ENCODE measurements around the gene AKR1C8. TPM values are rescaled to one million over a fixed set of nuclear protein-coding genes. Genes with fewer than 3 reads are reported as not detected.

Gene AKR1C8
- total RNA-seq, 4 donors from 2014 or later = not detected

DNA sequence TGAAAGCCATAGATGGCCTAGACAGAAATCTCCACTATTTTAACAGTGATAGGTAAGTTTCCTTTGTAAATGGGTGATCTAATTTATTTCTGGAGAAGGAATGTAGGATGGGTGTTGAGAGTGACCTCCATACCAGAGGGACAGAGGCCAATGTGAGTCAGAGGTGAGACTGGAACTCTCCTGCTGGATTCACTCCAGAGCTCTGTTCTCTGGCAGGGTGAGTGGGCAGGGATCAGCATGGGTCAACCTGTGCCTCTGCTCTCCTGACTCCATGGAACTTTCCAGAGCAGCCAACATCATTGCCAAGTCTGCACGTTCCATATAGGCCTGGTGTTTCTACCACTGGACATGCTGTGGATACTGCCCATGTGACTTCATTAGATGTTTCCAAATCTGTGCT lies 79.3 kb downstream of the AKR1C8 start:
- Histone ChIP-seq H3K9me3 (no peaks in the 10 kb centered on the region), H3K36me3 (peaks cover 0 to 36% (median 19%) of the 10 kb centered on the region in 4 donors), H3K4me3 (no peak overlapping the region), H3K27ac (replicated peaks in 1 of 4) (no peak overlapping the region), H3K4me1 (no peaks in the 10 kb centered on the region), H3K27me3 (no peaks in the 10 kb centered on the region)
- TF ChIP-seq POLR2AphosphoS5 (IDR thresholded peaks at IDR 0.05) (no peak), EP300 (IDR thresholded peaks at IDR 0.05) (no peak), POLR2A (IDR thresholded peaks at IDR 0.05; ENCODE audit: low read depth) (no peak)
- TF ChIP-seq, protein P1, sequence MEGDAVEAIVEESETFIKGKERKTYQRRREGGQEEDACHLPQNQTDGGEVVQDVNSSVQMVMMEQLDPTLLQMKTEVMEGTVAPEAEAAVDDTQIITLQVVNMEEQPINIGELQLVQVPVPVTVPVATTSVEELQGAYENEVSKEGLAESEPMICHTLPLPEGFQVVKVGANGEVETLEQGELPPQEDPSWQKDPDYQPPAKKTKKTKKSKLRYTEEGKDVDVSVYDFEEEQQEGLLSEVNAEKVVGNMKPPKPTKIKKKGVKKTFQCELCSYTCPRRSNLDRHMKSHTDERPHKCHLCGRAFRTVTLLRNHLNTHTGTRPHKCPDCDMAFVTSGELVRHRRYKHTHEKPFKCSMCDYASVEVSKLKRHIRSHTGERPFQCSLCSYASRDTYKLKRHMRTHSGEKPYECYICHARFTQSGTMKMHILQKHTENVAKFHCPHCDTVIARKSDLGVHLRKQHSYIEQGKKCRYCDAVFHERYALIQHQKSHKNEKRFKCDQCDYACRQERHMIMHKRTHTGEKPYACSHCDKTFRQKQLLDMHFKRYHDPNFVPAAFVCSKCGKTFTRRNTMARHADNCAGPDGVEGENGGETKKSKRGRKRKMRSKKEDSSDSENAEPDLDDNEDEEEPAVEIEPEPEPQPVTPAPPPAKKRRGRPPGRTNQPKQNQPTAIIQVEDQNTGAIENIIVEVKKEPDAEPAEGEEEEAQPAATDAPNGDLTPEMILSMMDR (IDR thresholded peaks at IDR 0.05) = no peak
- WGBS = 100% methylated on average over 1 of the region's 1 CpG
- no peak for DNase-seq (ENCODE audit: extremely low spot score)
- intact Hi-C loops (cut with DNase I) = no loop called here

Other genes with a start within 250 kb of the AKR1C8 start
- gene AKR1C1, start 221.7 kb downstream of the AKR1C8 start, total RNA-seq = 100 to 1,000 TPM in 3 of 4 donors, 10 to 100 TPM in 1; 88.6 to 172 (median 141) TPM
- 10 to 100 TPM in 1 of 4 donors, 1 to 10 TPM in 3; 7.9 to 12.7 (median 9.6) TPM for gene AKR1C2, start 181.3 kb downstream of the AKR1C8 start, total RNA-seq
- gene AKR1C3, start 90.7 kb downstream of the AKR1C8 start, total RNA-seq = 10 to 100 TPM; 12.1 to 29.7 (median 19.3) TPM
- gene AKR1C4, start 11.7 kb upstream of the AKR1C8 start, total RNA-seq = not detected
- not detected for gene UCN3, start 179.8 kb upstream of the AKR1C8 start, total RNA-seq
- under 1 TPM in 3 of 4 donors, not detected in 1; 0.34 to 0.66 (median 0.52) TPM for gene TUBAL3, start 219.7 kb upstream of the AKR1C8 start, total RNA-seq
- gene NET1, start 227.4 kb upstream of the AKR1C8 start, total RNA-seq = 100 to 1,000 TPM; 272 to 430 (median 363) TPM